Measurements from ENCODE around the gene GPC6.

DNA sequence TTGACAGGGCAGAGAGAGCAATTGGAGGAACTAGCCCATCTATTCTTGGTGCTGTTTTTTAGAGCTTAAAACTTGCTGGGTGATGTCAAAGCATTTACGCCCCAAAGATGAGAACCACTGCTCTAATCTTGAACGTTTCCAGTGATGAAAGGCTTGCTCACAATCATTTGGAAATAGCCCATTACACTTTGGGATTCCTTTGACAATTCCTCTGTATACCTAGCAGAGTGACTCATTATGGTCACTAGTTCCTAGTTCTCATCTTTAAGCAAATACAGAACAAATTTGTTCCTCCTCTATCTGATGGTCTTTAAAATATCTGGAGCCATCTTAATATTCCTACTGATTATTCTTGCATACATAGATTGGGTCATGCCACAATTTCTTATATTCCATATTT lies 112.3 kb downstream of the GPC6 start:
- TF ChIP-seq, protein P1, sequence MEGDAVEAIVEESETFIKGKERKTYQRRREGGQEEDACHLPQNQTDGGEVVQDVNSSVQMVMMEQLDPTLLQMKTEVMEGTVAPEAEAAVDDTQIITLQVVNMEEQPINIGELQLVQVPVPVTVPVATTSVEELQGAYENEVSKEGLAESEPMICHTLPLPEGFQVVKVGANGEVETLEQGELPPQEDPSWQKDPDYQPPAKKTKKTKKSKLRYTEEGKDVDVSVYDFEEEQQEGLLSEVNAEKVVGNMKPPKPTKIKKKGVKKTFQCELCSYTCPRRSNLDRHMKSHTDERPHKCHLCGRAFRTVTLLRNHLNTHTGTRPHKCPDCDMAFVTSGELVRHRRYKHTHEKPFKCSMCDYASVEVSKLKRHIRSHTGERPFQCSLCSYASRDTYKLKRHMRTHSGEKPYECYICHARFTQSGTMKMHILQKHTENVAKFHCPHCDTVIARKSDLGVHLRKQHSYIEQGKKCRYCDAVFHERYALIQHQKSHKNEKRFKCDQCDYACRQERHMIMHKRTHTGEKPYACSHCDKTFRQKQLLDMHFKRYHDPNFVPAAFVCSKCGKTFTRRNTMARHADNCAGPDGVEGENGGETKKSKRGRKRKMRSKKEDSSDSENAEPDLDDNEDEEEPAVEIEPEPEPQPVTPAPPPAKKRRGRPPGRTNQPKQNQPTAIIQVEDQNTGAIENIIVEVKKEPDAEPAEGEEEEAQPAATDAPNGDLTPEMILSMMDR (IDR thresholded peaks at IDR 0.05; ENCODE audit: insufficient read depth, low read length, poor library complexity, severe bottlenecking) = no peak
- no peak for TF ChIP-seq EZH2phosphoT487 (conservative IDR thresholded peaks at IDR 0.05; ENCODE audit: low read length)
